ENCODE results near the gene MAP6.

DNA sequence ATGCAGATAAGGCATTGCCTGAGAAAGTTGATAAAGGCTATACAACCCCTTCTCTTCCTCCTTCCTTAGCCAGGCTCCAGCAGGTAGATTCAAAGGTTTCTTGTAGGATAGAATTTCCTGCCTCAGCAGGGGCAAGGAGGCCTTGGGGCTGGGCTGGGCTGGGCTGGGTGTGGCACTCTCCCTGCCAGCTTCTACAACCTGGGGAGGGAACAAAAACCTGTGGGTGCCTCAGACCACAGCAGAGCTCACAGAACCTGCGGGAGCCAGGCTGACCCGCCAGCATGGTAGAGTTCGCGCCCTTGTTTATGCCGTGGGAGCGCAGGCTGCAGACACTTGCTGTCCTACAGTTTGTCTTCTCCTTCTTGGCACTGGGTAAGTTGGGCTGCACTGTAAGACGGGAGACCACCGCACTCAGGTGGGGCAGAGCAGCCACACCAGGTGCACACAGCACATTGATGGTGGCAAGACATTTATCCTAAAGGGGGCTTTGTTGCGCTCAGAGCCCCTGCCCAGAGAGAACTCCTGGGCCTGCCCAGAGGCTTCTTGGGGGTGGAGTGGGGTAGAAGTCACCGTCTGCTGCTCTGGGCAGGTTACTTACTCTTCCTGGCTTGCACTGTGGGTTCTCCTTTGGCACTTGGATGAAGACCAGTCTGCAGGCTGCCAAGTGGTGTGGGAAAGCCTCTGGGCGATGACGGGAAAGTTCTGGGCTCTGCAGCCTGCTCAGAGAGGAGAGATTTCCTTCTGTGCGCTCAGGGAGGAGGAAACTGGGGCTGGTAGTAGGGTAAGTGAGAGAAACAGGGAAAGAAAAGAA lies 49.0 kb upstream of the MAP6 start, which contains the start of gene MOGAT2:
- TF ChIP-seq POLR2AphosphoS5 (IDR thresholded peaks at IDR 0.05; ENCODE audit: low read depth, low read length) = no peak
- TF ChIP-seq POLR2A (IDR thresholded peaks at IDR 0.05; ENCODE audit: low read depth, low read length) = no peak

Measured in GM12891 (cell line).